Endothelial cell of umbilical vein (primary cell): ENCODE results near the gene UCKL1.
A peak's percentile ranks its signal among the peaks of the same experiment; 100 is the strongest.

Experiments used
- CTCF ChIP-seq, 2 donors: IDR thresholded peaks; 1 replicate in 1 of 2; 2 replicates in 1 of 2; pipeline ENCODE4 v1.5.1; 2011; ENCODE audit warnings: low read length in 2 of 2, mild to moderate bottlenecking in 2 of 2, moderate library complexity in 2 of 2, control low read depth in 1 of 2, inconsistent platforms in 1 of 2, low read depth in 1 of 2; ENCODE audit not compliant: insufficient read depth in 1 of 2; ENCODE audit errors: extremely low read depth in 1 of 2
- MYC ChIP-seq: IDR thresholded peaks from one replicate; pipeline ENCODE4 v1.6.1; 2011; ENCODE audit warnings: mild to moderate bottlenecking, low read depth, low read length
- POLR2A ChIP-seq: IDR thresholded peaks from 2 replicates; pipeline ENCODE4 v1.6.1; 2012; ENCODE audit warnings: low read depth, mild to moderate bottlenecking, control low read depth, low read length

- TF ChIP-seq CTCF (IDR thresholded peaks at IDR 0.05; ENCODE audit: extremely low read depth in 1 of 2, insufficient read depth in 1 of 2, low read depth in 1 of 2, low read length in 2 of 2), result no peak
- peak; percentile 20 for TF ChIP-seq POLR2A
- no peak for TF ChIP-seq MYC
These were observed 13.0 kb downstream of the UCKL1 start for GRCh38 chr20:63942969-63943807.
